Spleen (tissue), 7 donors: ENCODE results near the gene SNX22.

Experiments used
- CTCF ChIP-seq, 11 experiments: fragments of 200-600 bp in 7 of 11; fragments of 450-650 bp in 4 of 11; sonication (generic) in 4 of 11; IDR thresholded peaks in 8 of 11; conservative IDR thresholded peaks in 3 of 11; 1 replicate in 7 of 11; 2 replicates in 4 of 11; pipeline versions ENCODE4 v1.4.0 to v1.8.0; 2016 to 2021; ENCODE audit warnings: antibody characterized with exemption in 11 of 11, inconsistent platforms in 4 of 11, mild to moderate bottlenecking in 1 of 11
- POLR2A ChIP-seq, 3 donors: fragments of 450-650 bp; IDR thresholded peaks; one replicate each; pipeline ENCODE4 v1.5.1; 2017; ENCODE audit warnings: antibody characterized with exemption in 3 of 3, mild to moderate bottlenecking in 1 of 3
- donor health status: DM: no; HTN: no; CAD: no; lungs with moderate emphysema.
- donor health status: DM: no; HTN: no; CAD: no.
- donor health status: DM: no; HTN: no; CAD: no.

DNA sequence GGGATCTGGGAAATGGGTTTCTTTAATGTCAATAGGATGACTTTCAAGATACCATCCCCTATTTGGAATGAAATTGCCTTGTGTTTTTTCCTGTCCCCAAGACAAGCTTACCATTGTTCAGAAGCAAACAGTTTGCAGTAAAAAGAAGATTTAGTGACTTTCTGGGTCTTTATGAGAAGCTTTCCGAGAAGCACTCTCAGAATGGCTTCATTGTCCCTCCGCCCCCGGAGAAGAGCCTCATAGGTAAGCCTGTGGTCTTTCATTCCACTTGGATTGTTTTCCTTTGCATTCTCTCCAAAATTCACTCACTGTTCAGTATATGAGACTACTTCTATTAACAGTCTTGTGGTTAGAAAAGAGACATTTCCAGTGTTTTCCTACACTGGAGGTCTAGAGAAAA is 25.6 kb upstream of the SNX22 start:
- TF ChIP-seq CTCF (IDR thresholded peaks at IDR 0.05 in 8 of 11, conservative IDR thresholded peaks at IDR 0.05 in 3 of 11), result no peak
- no peak for TF ChIP-seq POLR2A (IDR thresholded peaks at IDR 0.05)
